Lower leg skin (tissue), 4 donors: Measurements from ENCODE around the gene ACOT13. TPM values are rescaled to one million over a fixed set of nuclear protein-coding genes. Genes with fewer than 3 reads are reported as not detected.
"Not testable (repeated sequence)": the region's sequence is repeated elsewhere in the genome, so short reads cannot be mapped to it uniquely, and the experiment has no call there.

Experiments
- DNase-seq, 2 donors: peaks; one replicate each; pipeline ENCODE4 v3.0.0-alpha.2; 2019; ENCODE audit warnings: low spot score in 2 of 2
- H3K4me3 ChIP-seq: fragments of 200-600 bp; sonication (generic); 2 replicates; pipeline ENCODE4 v1.5.1; 2017; ENCODE audit warnings: mild to moderate bottlenecking, low read depth; ENCODE audit not compliant: poor library complexity, severe bottlenecking
- CTCF ChIP-seq, 3 donors: fragments of 450-650 bp; IDR thresholded peaks; one replicate each; pipeline ENCODE4 v1.5.1; 2016; ENCODE audit warnings: antibody characterized with exemption in 3 of 3, mild to moderate bottlenecking in 3 of 3, moderate library complexity in 2 of 3
- POLR2A ChIP-seq, 2 donors: fragments of 450-650 bp; IDR thresholded peaks; one replicate each; pipeline ENCODE4 v1.6.1; 2016 to 2017; ENCODE audit warnings: antibody characterized with exemption in 2 of 2, mild to moderate bottlenecking in 1 of 2, moderate library complexity in 1 of 2
- WGBS, 2 donors: methylation state at CpG; one replicate each; pipeline ENCODE4 v1.1.5; 2018; 5-methylcytosine and 5-hydroxymethylcytosine counted together
- intact Hi-C: fragments of 100-400 bp; cut with DNase I; formaldehyde crosslinking; loops from one replicate; pipeline ENCODE4 v1.15.0; 2023; ENCODE audit warnings: low total_unique reads
- total RNA-seq, 4 donors: library from RNA; depleted of rRNA; stranded (reverse); fragments of >200 nt; gene quantifications; one replicate each; pipeline ENCODE4 v1.1.0, GENCODE V29; 2016

ACOT13 gene
- total RNA-seq, 4 donors from 2014 or later = 4.6 to 22.6 (median 10.6) TPM

- intact Hi-C loops = no loop called here
Observed at GRCh38 chr6:24704468-24704867, 37.6 kb downstream of the ACOT13 start.

GRCh38 chr6:24708612-24709011, 41.7 kb downstream of the ACOT13 start:
- WGBS, 2 donors = 50 to 58% methylated on average over 3 of the region's 3 CpGs
- DNase-seq = no peak
- no peak overlapping the region for H3K4me3 ChIP-seq
- intact Hi-C loops = no loop called here
- TF ChIP-seq POLR2A (IDR thresholded peaks at IDR 0.05) (no peak), CTCF (IDR thresholded peaks at IDR 0.05) (no peak)

More at GRCh38 chr6:24704468-24704867, 37.6 kb downstream of the ACOT13 start:
- no peak overlapping the region for H3K4me3 ChIP-seq
- DNase-seq = no peak
- TF ChIP-seq CTCF (IDR thresholded peaks at IDR 0.05) = no peak
- no peak for TF ChIP-seq POLR2A (IDR thresholded peaks at IDR 0.05)

GRCh38 chr6:24709014-24709711, 42.3 kb downstream of the ACOT13 start:
- 81 to 86% methylated on average over 4 of the region's 4 CpGs for WGBS, 2 donors
- intact Hi-C loops = no loop called here
- no peak for DNase-seq
- TF ChIP-seq POLR2A (IDR thresholded peaks at IDR 0.05) (no peak), CTCF (IDR thresholded peaks at IDR 0.05) (no peak)
- no peak overlapping the region for H3K4me3 ChIP-seq

- DNase-seq = no peak
- WGBS, 2 donors = 88 to 92% methylated on average over 10 of the region's 10 CpGs
- intact Hi-C loops = no loop called here
- TF ChIP-seq POLR2A (IDR thresholded peaks at IDR 0.05) = no peak
- no peak for TF ChIP-seq CTCF (IDR thresholded peaks at IDR 0.05)
- no peak overlapping the region for H3K4me3 ChIP-seq
Observed at GRCh38 chr6:24710519-24711303, 43.8 kb downstream of the ACOT13 start.

- 80 to 89% methylated on average over 7 of the region's 7 CpGs for WGBS, 2 donors
- DNase-seq, intact Hi-C loops, H3K4me3 ChIP-seq: not testable (repeated sequence)
Observed at GRCh38 chr6:24716602-24717148, 49.8 kb downstream of the ACOT13 start.

GRCh38 chr6:24718449-24719124, 51.7 kb downstream of the ACOT13 start:
- no peak for DNase-seq
- H3K4me3 ChIP-seq = peak overlapping the region; percentile 24

More at GRCh38 chr6:24718449-24719124, 51.7 kb downstream of the ACOT13 start:
- intact Hi-C loops = no loop called here
- no peak for TF ChIP-seq CTCF (IDR thresholded peaks at IDR 0.05)
- TF ChIP-seq POLR2A (IDR thresholded peaks at IDR 0.05) = no peak
- WGBS, 2 donors = 9% methylated on average over 8 of the region's 8 CpGs
